HEK293 (cell line): ENCODE data around the gene CACHD1.
A peak's percentile ranks its signal among the peaks of the same experiment; 100 is the strongest.

ENCODE experiments used
- CTCF ChIA-PET: fragments of 350-600 bp; formaldehyde crosslinking; extraction: SDS; loops from one replicate; lab custom pipeline; 2021; ENCODE audit warnings: antibody characterized with exemption; lab: Yijun Ruan, JAX
- POLR2A ChIA-PET: fragments of 300-600 bp; formaldehyde crosslinking; extraction: SDS; loops from one replicate; lab custom pipeline; 2020; ENCODE audit warnings: antibody characterized with exemption, inconsistent platforms; lab: Yijun Ruan, JAX
- H3K27ac ChIP-seq: fragments of 200-500 bp; sonication (Bioruptor generic); 2 replicates; pipeline ENCODE4 v1.5.1; 2014; ENCODE audit warnings: low read depth, low read length, control low read depth, inconsistent platforms; ENCODE audit errors: extremely low read depth
- H3K36me3 ChIP-seq, 2 experiments: fragments of 200-500 bp in 1 of 2; sonication (Bioruptor generic) in 1 of 2; 1 replicate in 1 of 2; 2 replicates in 1 of 2; pipeline ENCODE4 v1.5.1; 2014 to 2017; ENCODE audit warnings: inconsistent platforms in 2 of 2, low read length in 2 of 2; ENCODE audit not compliant: control insufficient read depth in 2 of 2, insufficient read depth in 1 of 2
- H3K4me1 ChIP-seq: fragments of 200-500 bp; sonication (Bioruptor generic); 2 replicates; pipeline ENCODE4 v1.5.1; 2014; ENCODE audit warnings: mild to moderate bottlenecking, low read length, inconsistent platforms; ENCODE audit not compliant: control insufficient read depth, insufficient read depth
- H3K4me3 ChIP-seq: 2 replicates; pipeline ENCODE4 v1.5.1; 2011; ENCODE audit warnings: low read depth, mild to moderate bottlenecking, control low read depth, low read length, moderate library complexity
- H3K9me3 ChIP-seq: fragments of 200-500 bp; sonication (Bioruptor generic); 2 replicates; pipeline ENCODE4 v1.5.1; 2014; ENCODE audit warnings: low read depth, low read length, inconsistent platforms; ENCODE audit not compliant: control insufficient read depth, insufficient read depth
- BCL11A ChIP-seq: fragments of 450-650 bp; formaldehyde crosslinking; IDR thresholded peaks from 2 replicates; pipeline ENCODE4 v1.5.1; 2016; ENCODE audit warnings: low read depth, missing biosample characterization, missing genetic modification characterization
- GLIS2 ChIP-seq: fragments of 450-650 bp; formaldehyde crosslinking; IDR thresholded peaks from 2 replicates; pipeline ENCODE4 v1.5.1; 2016; ENCODE audit warnings: missing biosample characterization, missing genetic modification characterization
- HIC1 ChIP-seq: fragments of 450-650 bp; formaldehyde crosslinking; IDR thresholded peaks from 2 replicates; pipeline ENCODE4 v1.5.1; 2016; ENCODE audit warnings: missing biosample characterization, missing genetic modification characterization
- OSR2 ChIP-seq: fragments of 450-650 bp; formaldehyde crosslinking; IDR thresholded peaks from 2 replicates; pipeline ENCODE4 v1.5.1; 2016; ENCODE audit warnings: missing biosample characterization, missing genetic modification characterization
- PRDM2 ChIP-seq: fragments of 450-650 bp; formaldehyde crosslinking; IDR thresholded peaks from 2 replicates; pipeline ENCODE4 v1.5.1; 2016; ENCODE audit warnings: missing biosample characterization, missing genetic modification characterization, borderline replicate concordance
- PRDM6 ChIP-seq: fragments of 450-650 bp; formaldehyde crosslinking; IDR thresholded peaks from 2 replicates; pipeline ENCODE4 v1.5.1; 2017; ENCODE audit warnings: missing biosample characterization, missing genetic modification characterization
- SP7 ChIP-seq: fragments of 450-650 bp; formaldehyde crosslinking; IDR thresholded peaks from 2 replicates; pipeline ENCODE4 v1.5.1; 2016; ENCODE audit warnings: missing biosample characterization, missing genetic modification characterization
- TRIM28 ChIP-seq: IDR thresholded peaks from 2 replicates; pipeline ENCODE4 v1.6.1; 2011; ENCODE audit warnings: low read length, control low read depth, borderline replicate concordance
- WT1 ChIP-seq: fragments of 450-650 bp; formaldehyde crosslinking; IDR thresholded peaks from 2 replicates; pipeline ENCODE4 v1.5.1; 2016; ENCODE audit warnings: missing biosample characterization, missing genetic modification characterization
- ZBTB44 ChIP-seq: fragments of 450-650 bp; IDR thresholded peaks from 2 replicates; pipeline ENCODE4 v1.5.1; 2018; ENCODE audit warnings: missing biosample characterization, mild to moderate bottlenecking, missing genetic modification characterization
- ZBTB8A ChIP-seq: fragments of 450-650 bp; formaldehyde crosslinking; IDR thresholded peaks from 2 replicates; pipeline ENCODE4 v1.5.1; 2016; ENCODE audit warnings: missing biosample characterization, missing genetic modification characterization
- ZFP37 ChIP-seq: fragments of 450-650 bp; formaldehyde crosslinking; IDR thresholded peaks from 2 replicates; pipeline ENCODE4 v1.5.1; 2016; ENCODE audit warnings: missing biosample characterization, missing genetic modification characterization
- ZNF175 ChIP-seq: fragments of 450-650 bp; formaldehyde crosslinking; IDR thresholded peaks from 2 replicates; pipeline ENCODE4 v1.5.1; 2016; ENCODE audit warnings: missing biosample characterization, missing genetic modification characterization
- ZNF362 ChIP-seq: fragments of 450-650 bp; formaldehyde crosslinking; IDR thresholded peaks from 2 replicates; pipeline ENCODE4 v1.5.1; 2016; ENCODE audit warnings: missing biosample characterization, missing genetic modification characterization
- ZNF544 ChIP-seq: fragments of 450-650 bp; formaldehyde crosslinking; IDR thresholded peaks from 2 replicates; pipeline ENCODE4 v1.5.0; 2017; ENCODE audit warnings: missing biosample characterization, missing genetic modification characterization
- ZNF571 ChIP-seq: fragments of 450-650 bp; formaldehyde crosslinking; IDR thresholded peaks from 2 replicates; pipeline ENCODE4 v1.5.0; 2017; ENCODE audit warnings: missing biosample characterization, missing genetic modification characterization

CACHD1 gene

GRCh38 chr1:64543831-64544230 is 73.9 kb downstream of the CACHD1 start:
- Histone ChIP-seq H3K4me1 (peaks cover 50% of the 10 kb centered on the region), H3K36me3 (no peaks in the 10 kb centered on the region), H3K27ac (no peak overlapping the region; the same call in 1 of the 2 replicates), H3K9me3 (no peaks in the 10 kb centered on the region), H3K4me3 (no peak overlapping the region)
- ChIA-PET CTCF (no interaction called here), POLR2A (no interaction called here)
- TF ChIP-seq BCL11A (tag by site-specific recombination) (no peak), ZNF175 (no peak), ZBTB8A (tag by site-specific recombination) (0 out of 2 replicates have a peak, but pooled peaks have one; percentile 25), SP7 (tag by site-specific recombination) (peak; percentile 48), ZNF362 (tag by site-specific recombination) (peak; percentile 93), WT1 (tag by site-specific recombination) (peak; percentile 65), PRDM6 (tag by site-specific recombination) (0 out of 2 replicates have a peak, but pooled peaks have one; percentile 11)

GRCh38 chr1:64545118-64545843 is 75.4 kb downstream of the CACHD1 start:
- TF ChIP-seq HIC1 (tag by site-specific recombination) (no peak), OSR2 (tag by site-specific recombination) (no peak), ZBTB44 (peak; percentile 31; the same call in 1 of the 2 replicates), ZNF544 (tag by site-specific recombination) (no peak), WT1 (tag by site-specific recombination) (no peak), SP7 (tag by site-specific recombination) (peak; percentile 60), ZNF571 (tag by site-specific recombination) (no peak), TRIM28 (0 out of 2 replicates have a peak, but pooled peaks have one; percentile 47), GLIS2 (no peak), ZFP37 (tag by site-specific recombination) (no peak), PRDM2 (no peak)
- Histone ChIP-seq H3K9me3 (no peaks in the 10 kb centered on the region), H3K36me3 (no peaks in the 10 kb centered on the region), H3K27ac (no peak overlapping the region), H3K4me1 (peaks cover 46% of the 10 kb centered on the region), H3K4me3 (no peak overlapping the region)
- ChIA-PET POLR2A (no interaction called here), CTCF (interaction anchor here (1.0 kb wide), 1 partner anchor 17 kb away, joined by 7 read pairs; no protein-coding TSS in a partner anchor)
